ENCODE measurements around the gene BLOC1S1. TPM values are rescaled to one million over a fixed set of nuclear protein-coding genes. Genes with fewer than 3 reads are reported as not detected.

Gene BLOC1S1
- total and polyA plus RNA-seq, 12 donors, result 68.3 to 515 (median 105) TPM

- Histone ChIP-seq H3K9me3 (no peaks in the 10 kb centered on the region), H3K27ac (peak overlapping the region; percentile 0 to 79 (median 55)), H3K4me3 (peak overlapping the region; percentile 14 to 52 (median 39)), H3K36me3 (peaks cover 0 to 20% (median 0%) of the 10 kb centered on the region in 9 donors), H3K27me3 (no peaks in the 10 kb centered on the region), H3K4me1 (peaks cover 0 to 27% (median 14%) of the 10 kb centered on the region in 9 donors)
- ATAC-seq (peak; percentile 74 to 88 (median 80)), DNase-seq (peak; percentile 65 to 67)
- TF ChIP-seq CTCF (IDR thresholded peaks at IDR 0.05), result peak in 8 of 9 donors; percentile 2 to 46 (median 32)
- WGBS, 2 donors, result 9 to 12% methylated on average over 17 of the region's 17 CpGs
- intact Hi-C loops (cut with DNase I), result loop anchor here in 8 of 10 donors (2.0 to 5.0 kb wide), 5 partner anchors 21 to 56 kb away; partner anchors contain the start of genes RDH5 (in 7 of the 8) and CD63 (in 1 of the 8)
These were observed 34.4 kb upstream of the BLOC1S1 start for GRCh38 chr12:55681142-55682077.

GRCh38 chr12:55682087-55682796, 33.6 kb upstream of the BLOC1S1 start:
- intact Hi-C loops (cut with DNase I), result loop anchor here in 7 of 10 donors (2.0 to 5.0 kb wide), 4 partner anchors 39 to 55 kb away; partner anchors contain the start of genes RDH5 (in 6 of the 7) and CD63 (in 1 of the 7)
- Histone ChIP-seq H3K27ac (peak overlapping the region in 9 of 10 donors; percentile 44 to 79 (median 56)), H3K4me1 (peaks cover 0 to 19% (median 14%) of the 10 kb centered on the region in 9 donors), H3K9me3 (no peaks in the 10 kb centered on the region), H3K4me3 (peak overlapping the region; percentile 14 to 52 (median 39)), H3K36me3 (peaks cover 0 to 28% (median 1%) of the 10 kb centered on the region in 9 donors), H3K27me3 (no peaks in the 10 kb centered on the region)
- ATAC-seq (peak in 4 of 8 donors; percentile 8 to 24 (median 10)), DNase-seq (no peak)
- no peak for TF ChIP-seq CTCF (IDR thresholded peaks at IDR 0.05)
- WGBS, 2 donors, result 80 to 87% methylated on average over 13 of the region's 13 CpGs

DNA sequence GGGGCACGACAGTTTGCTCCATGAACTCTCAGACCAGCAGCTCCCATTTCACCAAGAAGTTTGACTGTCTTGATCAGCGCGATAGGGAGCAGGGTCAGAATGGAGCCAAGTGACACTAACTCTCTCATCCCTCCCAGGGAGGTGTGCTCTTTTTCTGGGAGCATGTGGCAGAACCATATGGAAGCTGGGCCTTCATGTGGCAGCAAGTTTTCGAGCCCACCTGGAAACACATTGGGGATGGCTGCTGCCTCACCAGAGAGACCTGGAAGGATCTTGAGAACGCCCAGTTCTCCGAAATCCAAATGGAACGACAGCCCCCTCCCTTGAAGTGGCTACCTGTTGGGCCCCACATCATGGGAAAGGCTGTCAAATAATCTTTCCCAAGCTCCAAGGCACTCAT, 32.2 kb upstream of the BLOC1S1 start:
- H3K27me3 ChIP-seq, result no peaks in the 10 kb centered on the region
- H3K9me3 ChIP-seq, result no peaks in the 10 kb centered on the region
- no peak overlapping the region for H3K4me3 ChIP-seq
- H3K36me3 ChIP-seq, result peaks cover 0 to 43% (median 15%) of the 10 kb centered on the region in 9 donors
- 88 to 95% methylated on average over 7 of the region's 7 CpGs for WGBS, 2 donors
- peaks cover 0 to 17% (median 14%) of the 10 kb centered on the region in 9 donors for H3K4me1 ChIP-seq
- ATAC-seq, result no peak
- no peak for DNase-seq
- H3K27ac ChIP-seq, result no peak overlapping the region
- TF ChIP-seq CTCF (IDR thresholded peaks at IDR 0.05), result no peak
- intact Hi-C loops (cut with DNase I), result loop anchor here in 7 of 10 donors (2.0 to 5.0 kb wide), 4 partner anchors 37 to 54 kb away; partner anchors contain the start of genes RDH5 (in 6 of the 7) and CD63 (in 1 of the 7)
